DOHH2 (cell line): ENCODE results near the gene SH3GL1.
A peak's percentile ranks its signal among the peaks of the same experiment; 100 is the strongest.

Experiments used
- H3F3A ChIP-seq: fragments of 200-600 bp; sonication (generic), shearing (Covaris generic); 2 replicates; pipeline ENCODE4 v1.6.0; 2016; ENCODE audit warnings: antibody characterized with exemption, mild to moderate bottlenecking; ENCODE audit not compliant: control insufficient read depth, insufficient read depth
- H3K27ac ChIP-seq: fragments of 200-600 bp; sonication (generic); 2 replicates; pipeline ENCODE4 v1.5.1; 2014; ENCODE audit warnings: low read depth, mild to moderate bottlenecking, low read length, moderate library complexity
- H3K27me3 ChIP-seq: fragments of 200-600 bp; sonication (generic); 2 replicates; pipeline ENCODE4 v1.6.1; 2014; ENCODE audit warnings: mild to moderate bottlenecking, low read length, mixed read lengths; ENCODE audit not compliant: control insufficient read depth
- H3K36me3 ChIP-seq: fragments of 200-600 bp; sonication (generic); 2 replicates; pipeline ENCODE4 v1.6.1; 2014; ENCODE audit warnings: mild to moderate bottlenecking, low read length, moderate library complexity, mixed read lengths; ENCODE audit not compliant: control insufficient read depth
- H3K4me1 ChIP-seq: fragments of 200-600 bp; sonication (generic); 2 replicates; pipeline ENCODE4 v1.6.1; 2014; ENCODE audit warnings: mild to moderate bottlenecking, low read length, mixed read lengths; ENCODE audit not compliant: control insufficient read depth
- H3K4me2 ChIP-seq: fragments of 200-600 bp; sonication (generic); 2 replicates; pipeline ENCODE4 v1.6.0; 2014; ENCODE audit warnings: mild to moderate bottlenecking, low read length, moderate library complexity
- H3K4me3 ChIP-seq: fragments of 200-600 bp; sonication (generic); 2 replicates; pipeline ENCODE4 v1.5.1; 2014; ENCODE audit warnings: mild to moderate bottlenecking, low read length, mixed read lengths
- H3K79me2 ChIP-seq: fragments of 200-600 bp; sonication (generic); 2 replicates; pipeline ENCODE4 v1.6.1; 2014; ENCODE audit warnings: mild to moderate bottlenecking, low read length, mixed read lengths; ENCODE audit not compliant: control insufficient read depth
- H3K9me2 ChIP-seq: fragments of 200-600 bp; sonication (generic); replicated peaks from 2 replicates; pipeline ENCODE4 v1.6.1; 2014; ENCODE audit warnings: mild to moderate bottlenecking, low read length, mixed read lengths; ENCODE audit not compliant: control insufficient read depth
- H3K9me3 ChIP-seq: fragments of 200-600 bp; sonication (generic); 2 replicates; pipeline ENCODE4 v1.6.1; 2014; ENCODE audit warnings: antibody characterized with exemption, low read length, mixed read lengths; ENCODE audit not compliant: control insufficient read depth, insufficient read depth
- H4K20me1 ChIP-seq: fragments of 200-600 bp; sonication (generic); 2 replicates; pipeline ENCODE4 v1.6.0; 2014; ENCODE audit warnings: low read depth, mild to moderate bottlenecking, antibody characterized with exemption, low read length, moderate library complexity; ENCODE audit not compliant: control insufficient read depth, insufficient read depth
- CTCF ChIP-seq: fragments of 200-600 bp; sonication (generic); IDR thresholded peaks from one replicate; pipeline ENCODE4 v1.5.1; 2014; ENCODE audit warnings: antibody characterized with exemption, mild to moderate bottlenecking, low read depth, low read length; ENCODE audit not compliant: poor library complexity, severe bottlenecking
- EZH2phosphoT487 ChIP-seq: fragments of 200-600 bp; sonication (generic); IDR thresholded peaks from 2 replicates; pipeline ENCODE4 v1.6.1; 2017; ENCODE audit warnings: borderline replicate concordance, mild to moderate bottlenecking, antibody characterized with exemption, low read length, moderate library complexity, mixed read lengths

The SH3GL1 gene

GRCh38 chr19:4342615-4343369, 57.6 kb downstream of the SH3GL1 start:
- H3K9me3 ChIP-seq, result no peaks in the 10 kb centered on the region
- H3K4me1 ChIP-seq, result peaks cover 24% of the 10 kb centered on the region
- no peaks in the 10 kb centered on the region for H3K9me2 ChIP-seq
- peaks cover 3% of the 10 kb centered on the region; the same call in 1 of the 2 replicates for H3K36me3 ChIP-seq
- H3F3A ChIP-seq, result no peaks in the 10 kb centered on the region
- H3K27me3 ChIP-seq, result no peaks in the 10 kb centered on the region
- H3K4me2 ChIP-seq, result peak overlapping the region; percentile 99
- peak; percentile 44 for TF ChIP-seq CTCF
- TF ChIP-seq EZH2phosphoT487, result no peak
- H3K4me3 ChIP-seq, result peak overlapping the region; percentile 96
- peak overlapping the region; percentile 78 for H3K27ac ChIP-seq
- H4K20me1 ChIP-seq, result no peaks in the 10 kb centered on the region
- peaks cover 8% of the 10 kb centered on the region for H3K79me2 ChIP-seq

- Histone ChIP-seq H3K27me3 (no peaks in the 10 kb centered on the region), H3K4me2 (peak overlapping the region; percentile 88), H3F3A (no peaks in the 10 kb centered on the region), H3K27ac (peak overlapping the region; percentile 24; the same call in 1 of the 2 replicates), H3K79me2 (peaks cover 8% of the 10 kb centered on the region), H3K4me1 (peaks cover 24% of the 10 kb centered on the region), H3K36me3 (peaks cover 3% of the 10 kb centered on the region; the same call in 1 of the 2 replicates), H3K9me2 (no peaks in the 10 kb centered on the region), H3K9me3 (no peaks in the 10 kb centered on the region), H3K4me3 (peak overlapping the region; percentile 96), H4K20me1 (no peaks in the 10 kb centered on the region)
- TF ChIP-seq EZH2phosphoT487, result no peak
- TF ChIP-seq CTCF, result no peak
These were observed 58.1 kb downstream of the SH3GL1 start for GRCh38 chr19:4342314-4342614.

- H4K20me1 ChIP-seq, result no peaks in the 10 kb centered on the region
- H3K9me2 ChIP-seq, result no peaks in the 10 kb centered on the region
- no peaks in the 10 kb centered on the region for H3K36me3 ChIP-seq
- no peak within 1 kb of the TSS for H3K27ac ChIP-seq
- H3K27me3 ChIP-seq, result no peaks in the 10 kb centered on the region
- H3K4me3 ChIP-seq, result peak within 1 kb of the TSS; percentile 13
- peak within 1 kb of the TSS; percentile 35 for H3K4me2 ChIP-seq
- H3K4me1 ChIP-seq, result peaks cover 19% of the 10 kb centered on the region
- no peak for TF ChIP-seq CTCF
- no peaks in the 10 kb centered on the region for H3K9me3 ChIP-seq
- no peaks in the 10 kb centered on the region for H3F3A ChIP-seq
- H3K79me2 ChIP-seq, result no peaks in the 10 kb centered on the region
These were observed 61.6 kb downstream of the SH3GL1 start, which contains the start of gene STAP2 for GRCh38 chr19:4338441-4339355. Gene STAP2, minus strand, starts transcription at chr19:4338827. Its CDS starts 74 bp downstream, at chr19:4338753.
